ENCODE results near the gene TNNI3. TPM values are rescaled to one million over a fixed set of nuclear protein-coding genes. Genes with fewer than 3 reads are reported as not detected.

TNNI3 gene
- total and polyA plus RNA-seq, 9 of the 15 experiments (the other 6 are each of a cell fraction or from before 2014, with no cell fraction given) = 4.7 to 158 (median 42.0) TPM

- TF ChIP-seq MGA (IDR thresholded peaks at IDR 0.05) (peak; percentile 54), SIRT6 (IDR thresholded peaks at IDR 0.05; ENCODE audit: low read depth, low read length) (no peak), PML (IDR thresholded peaks at IDR 0.05; ENCODE audit: low read length) (0 out of 2 replicates have a peak, but pooled peaks have one; percentile 19), CBX2 (IDR thresholded peaks at IDR 0.05; ENCODE audit: insufficient read depth, low read length, poor library complexity, severe bottlenecking) (no peak), ZNF592 (IDR thresholded peaks at IDR 0.05) (no peak), ZNF518B (CRISPR knock-in tag; IDR thresholded peaks at IDR 0.05) (no peak), PHB (CRISPR knock-in tag; IDR thresholded peaks at IDR 0.05) (no peak), RCOR1 (IDR thresholded peaks at IDR 0.05; ENCODE audit: borderline replicate concordance in 1 of 2, low read depth in 2 of 2, low read length in 2 of 2) (peak in 1 of 2 experiments; percentile 26; a peak in 1 of 4 replicates)
Observed at GRCh38 chr19:55176076-55176475, 18.5 kb upstream of the TNNI3 start (continued).
